Measurements from ENCODE around the gene SRGAP1. TPM values are rescaled to one million over a fixed set of nuclear protein-coding genes. Genes with fewer than 3 reads are reported as not detected.

SRGAP1 gene
- total RNA-seq, 1 experiment from 2014 or later: 28.3 TPM

GRCh38 chr12:63997198-63997597, 152.7 kb downstream of the SRGAP1 start:
- BruUV-seq (replicated peaks): no TSS peak
- H3K9me3 Mint-ChIP-seq (ENCODE audit: low read depth, unreplicated experiment): peaks cover 8% of the 10 kb centered on the region
- intact Hi-C loops (cut with micrococcal nuclease; ENCODE audit: unreplicated experiment): no loop called here
- H3K27ac Mint-ChIP-seq (ENCODE audit: unreplicated experiment): no peak overlapping the region
- H3K4me1 Mint-ChIP-seq (ENCODE audit: low read depth, unreplicated experiment): no peaks in the 10 kb centered on the region
- no peaks in the 10 kb centered on the region for H3K36me3 Mint-ChIP-seq (ENCODE audit: insufficient read depth, unreplicated experiment)
- H3K27me3 Mint-ChIP-seq (ENCODE audit: unreplicated experiment): no peaks in the 10 kb centered on the region
- CTCF ChIA-PET: no interaction called here
- H3K4me3 Mint-ChIP-seq (ENCODE audit: low read depth, unreplicated experiment): no peak overlapping the region
- no peak for DNase-seq
- TF ChIP-seq, protein P1, sequence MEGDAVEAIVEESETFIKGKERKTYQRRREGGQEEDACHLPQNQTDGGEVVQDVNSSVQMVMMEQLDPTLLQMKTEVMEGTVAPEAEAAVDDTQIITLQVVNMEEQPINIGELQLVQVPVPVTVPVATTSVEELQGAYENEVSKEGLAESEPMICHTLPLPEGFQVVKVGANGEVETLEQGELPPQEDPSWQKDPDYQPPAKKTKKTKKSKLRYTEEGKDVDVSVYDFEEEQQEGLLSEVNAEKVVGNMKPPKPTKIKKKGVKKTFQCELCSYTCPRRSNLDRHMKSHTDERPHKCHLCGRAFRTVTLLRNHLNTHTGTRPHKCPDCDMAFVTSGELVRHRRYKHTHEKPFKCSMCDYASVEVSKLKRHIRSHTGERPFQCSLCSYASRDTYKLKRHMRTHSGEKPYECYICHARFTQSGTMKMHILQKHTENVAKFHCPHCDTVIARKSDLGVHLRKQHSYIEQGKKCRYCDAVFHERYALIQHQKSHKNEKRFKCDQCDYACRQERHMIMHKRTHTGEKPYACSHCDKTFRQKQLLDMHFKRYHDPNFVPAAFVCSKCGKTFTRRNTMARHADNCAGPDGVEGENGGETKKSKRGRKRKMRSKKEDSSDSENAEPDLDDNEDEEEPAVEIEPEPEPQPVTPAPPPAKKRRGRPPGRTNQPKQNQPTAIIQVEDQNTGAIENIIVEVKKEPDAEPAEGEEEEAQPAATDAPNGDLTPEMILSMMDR (IDR thresholded peaks at IDR 0.05; ENCODE audit: unreplicated experiment): no peak

DNA sequence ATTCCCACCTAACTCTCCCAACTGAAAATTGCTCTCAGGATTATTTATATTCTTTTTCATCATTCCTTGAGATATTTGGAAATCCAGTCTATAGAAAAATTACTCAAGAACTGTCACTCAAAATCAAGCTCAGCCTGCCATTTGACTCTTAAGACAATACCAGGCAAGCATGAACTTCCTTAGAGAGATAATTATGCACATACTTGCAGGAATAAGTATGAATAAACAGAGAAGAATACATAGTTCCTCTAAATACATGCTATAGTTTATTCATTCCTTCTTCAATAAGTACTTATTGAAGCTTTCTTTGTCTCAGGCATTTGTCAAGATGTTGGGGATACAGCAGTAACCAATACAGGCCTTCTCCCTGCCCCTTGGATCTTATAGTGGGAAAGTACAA, 154.1 kb downstream of the SRGAP1 start:
- no peak overlapping the region for H3K4me3 Mint-ChIP-seq (ENCODE audit: low read depth, unreplicated experiment)
- peaks cover 14% of the 10 kb centered on the region for H3K9me3 Mint-ChIP-seq (ENCODE audit: low read depth, unreplicated experiment)
- CTCF ChIA-PET: no interaction called here
- intact Hi-C loops (cut with micrococcal nuclease; ENCODE audit: unreplicated experiment): no loop called here
- no peaks in the 10 kb centered on the region for H3K4me1 Mint-ChIP-seq (ENCODE audit: low read depth, unreplicated experiment)
- no peaks in the 10 kb centered on the region for H3K36me3 Mint-ChIP-seq (ENCODE audit: insufficient read depth, unreplicated experiment)
- no TSS peak for BruUV-seq (replicated peaks)
- no peaks in the 10 kb centered on the region for H3K27me3 Mint-ChIP-seq (ENCODE audit: unreplicated experiment)
- H3K27ac Mint-ChIP-seq (ENCODE audit: unreplicated experiment): no peak overlapping the region
- TF ChIP-seq, protein P1 (IDR thresholded peaks at IDR 0.05; ENCODE audit: unreplicated experiment): no peak
- DNase-seq: no peak

DNA sequence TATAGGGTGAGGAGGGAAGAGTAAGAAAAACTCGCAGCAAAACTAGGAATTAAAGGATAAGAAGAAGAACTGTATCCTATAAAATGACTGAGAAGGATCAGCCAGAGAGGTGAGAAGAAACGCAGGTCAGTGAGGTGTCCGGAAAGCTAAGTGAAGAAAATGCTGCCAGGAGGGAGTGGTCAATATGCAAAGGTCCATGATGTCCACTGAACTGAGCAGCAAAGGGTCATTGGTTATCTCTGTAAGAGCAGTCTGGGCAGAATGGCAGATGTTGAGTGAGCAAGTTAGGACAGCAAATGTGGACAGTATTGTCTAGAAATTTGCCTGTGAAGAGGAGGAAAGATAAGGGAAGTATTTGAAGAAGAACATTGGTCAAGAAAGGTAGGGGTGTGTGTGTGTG, 155.4 kb downstream of the SRGAP1 start:
- no TSS peak for BruUV-seq (replicated peaks)

DNA sequence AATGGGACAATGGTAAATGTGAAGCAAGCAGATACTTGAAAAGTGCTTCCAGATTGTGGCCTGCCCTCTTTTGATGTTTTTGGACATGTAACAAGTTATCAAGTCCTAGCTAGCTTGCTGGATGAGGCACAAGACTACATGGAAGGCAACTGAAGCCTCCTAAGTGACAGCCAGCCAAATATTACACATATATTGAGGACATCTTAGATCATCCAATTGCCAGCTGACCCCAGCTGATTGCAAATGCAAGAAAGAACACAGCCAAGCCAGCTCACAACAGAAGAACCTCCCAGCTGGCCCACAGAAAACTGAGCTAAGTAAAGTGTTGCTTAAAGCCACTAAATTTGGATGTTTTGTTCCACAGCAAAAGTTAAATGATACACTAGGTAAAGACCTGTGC, 156.9 kb downstream of the SRGAP1 start:
- H3K4me3 Mint-ChIP-seq (ENCODE audit: low read depth, unreplicated experiment): no peak overlapping the region
- H3K9me3 Mint-ChIP-seq (ENCODE audit: low read depth, unreplicated experiment): peaks cover 16% of the 10 kb centered on the region
- intact Hi-C loops (cut with micrococcal nuclease; ENCODE audit: unreplicated experiment): no loop called here
- DNase-seq: no peak
- no peaks in the 10 kb centered on the region for H3K4me1 Mint-ChIP-seq (ENCODE audit: low read depth, unreplicated experiment)
- BruUV-seq (replicated peaks): no TSS peak
- H3K27me3 Mint-ChIP-seq (ENCODE audit: unreplicated experiment): no peaks in the 10 kb centered on the region
- H3K27ac Mint-ChIP-seq (ENCODE audit: unreplicated experiment): no peak overlapping the region
- CTCF ChIA-PET: no interaction called here
- TF ChIP-seq, protein P1 (IDR thresholded peaks at IDR 0.05; ENCODE audit: unreplicated experiment): no peak
- no peaks in the 10 kb centered on the region for H3K36me3 Mint-ChIP-seq (ENCODE audit: insufficient read depth, unreplicated experiment)

More for the DNA sequence above, 155.4 kb downstream of the SRGAP1 start:
- Mint-ChIP-seq H3K4me3 (ENCODE audit: low read depth, unreplicated experiment) (no peak overlapping the region), H3K27me3 (ENCODE audit: unreplicated experiment) (no peaks in the 10 kb centered on the region), H3K36me3 (ENCODE audit: insufficient read depth, unreplicated experiment) (no peaks in the 10 kb centered on the region), H3K27ac (ENCODE audit: unreplicated experiment) (no peak overlapping the region), H3K9me3 (ENCODE audit: low read depth, unreplicated experiment) (peaks cover 16% of the 10 kb centered on the region), H3K4me1 (ENCODE audit: low read depth, unreplicated experiment) (no peaks in the 10 kb centered on the region)
- TF ChIP-seq, protein P1 (IDR thresholded peaks at IDR 0.05; ENCODE audit: unreplicated experiment): no peak
- no peak for DNase-seq
- CTCF ChIA-PET: no interaction called here
- intact Hi-C loops (cut with micrococcal nuclease; ENCODE audit: unreplicated experiment): no loop called here
